Measurements from ENCODE around the gene HIP1R.

The HIP1R gene

GRCh38 chr12:122849352-122850047 is 14.2 kb downstream of the HIP1R start:
- no peak for DNase-seq

GRCh38 chr12:122850048-122850445 is 14.8 kb downstream of the HIP1R start:
- DNase-seq = no peak

- no peak for DNase-seq
Observed at GRCh38 chr12:122850695-122851350, 15.6 kb downstream of the HIP1R start.

GRCh38 chr12:122851820-122852219 is 16.6 kb downstream of the HIP1R start:
- no peak for DNase-seq

GRCh38 chr12:122852336-122853275 is 17.3 kb downstream of the HIP1R start:
- DNase-seq = no peak

- DNase-seq = no peak
Observed at GRCh38 chr12:122853582-122854245, 18.5 kb downstream of the HIP1R start.

- DNase-seq = no peak
Observed at GRCh38 chr12:122854554-122854953, 19.3 kb downstream of the HIP1R start.

- no peak for DNase-seq
Observed at GRCh38 chr12:122855071-122855829, 20.0 kb downstream of the HIP1R start.

GRCh38 chr12:122855928-122856831 is 20.9 kb downstream of the HIP1R start:
- DNase-seq = no peak

- no peak for DNase-seq
Observed at GRCh38 chr12:122856999-122857671, 21.9 kb downstream of the HIP1R start.

- DNase-seq = no peak
Observed at GRCh38 chr12:122858171-122858570, 22.9 kb downstream of the HIP1R start.

GRCh38 chr12:122858591-122859302 is 23.5 kb downstream of the HIP1R start:
- DNase-seq = no peak

GRCh38 chr12:122859303-122860039 is 24.2 kb downstream of the HIP1R start:
- DNase-seq = no peak

GRCh38 chr12:122860040-122860853 is 25.0 kb downstream of the HIP1R start:
- DNase-seq = peak; percentile 88

- no peak for DNase-seq
Observed at GRCh38 chr12:122860854-122861586, 25.8 kb downstream of the HIP1R start.

- DNase-seq = no peak
Observed at GRCh38 chr12:122861587-122861970, 26.3 kb downstream of the HIP1R start.

- no peak for DNase-seq
Observed at GRCh38 chr12:122862110-122862634, 26.9 kb downstream of the HIP1R start.
